ENCODE measurements around the gene ZNRF3. TPM values are rescaled to one million over a fixed set of nuclear protein-coding genes. Genes with fewer than 3 reads are reported as not detected.

The ZNRF3 gene
- total and polyA plus RNA-seq, 2 donors: 1.1 to 1.3 TPM

DNA sequence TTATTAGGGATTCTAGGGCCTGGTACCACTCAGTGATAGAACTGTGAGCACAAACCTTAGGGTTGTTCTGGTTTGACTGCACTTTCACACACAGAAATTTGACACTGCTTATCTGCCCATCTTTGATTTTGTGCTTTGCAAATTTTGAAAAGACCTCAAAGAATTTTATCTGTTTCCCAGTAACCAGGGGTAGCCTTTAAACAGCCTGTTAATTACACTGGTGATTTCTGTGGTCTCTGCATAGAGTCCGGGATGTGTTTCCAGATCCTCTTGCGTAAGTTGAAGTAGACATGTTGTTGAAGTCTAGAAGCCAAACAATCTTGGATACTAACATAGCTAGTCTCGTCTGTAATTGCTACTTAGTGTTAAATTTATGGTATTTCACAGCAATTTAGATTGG is 103.0 kb downstream of the ZNRF3 start:
- H3K27ac ChIP-seq (ENCODE audit: low read depth in 1 of 2, low read length in 1 of 2): no peak overlapping the region
- whole genome bisulfite sequencing: 98% methylated on average over 3 of the region's 3 CpGs
- peaks cover 0 to 9% of the 10 kb centered on the region in 2 donors for H3K4me1 ChIP-seq (ENCODE audit: control insufficient read depth in 2 of 2, insufficient read depth in 2 of 2, low read length in 2 of 2)
- peaks cover 10 to 29% of the 10 kb centered on the region in 2 donors for H3K27me3 ChIP-seq (ENCODE audit: control insufficient read depth in 2 of 2, insufficient read depth in 1 of 2, low read length in 1 of 2)
- no peak overlapping the region for H3K4me3 ChIP-seq (ENCODE audit: low read length in 2 of 2)
- H3K9me3 ChIP-seq (ENCODE audit: control insufficient read depth in 2 of 2, insufficient read depth in 1 of 2, low read length in 1 of 2): no peaks in the 10 kb centered on the region
- no peak for DNase-seq (ENCODE audit: low read depth in 6 of 9, low spot score in 9 of 9)
- H3K36me3 ChIP-seq (ENCODE audit: control insufficient read depth in 2 of 2, insufficient read depth in 2 of 2, low read length in 1 of 2): no peaks in the 10 kb centered on the region

DNA sequence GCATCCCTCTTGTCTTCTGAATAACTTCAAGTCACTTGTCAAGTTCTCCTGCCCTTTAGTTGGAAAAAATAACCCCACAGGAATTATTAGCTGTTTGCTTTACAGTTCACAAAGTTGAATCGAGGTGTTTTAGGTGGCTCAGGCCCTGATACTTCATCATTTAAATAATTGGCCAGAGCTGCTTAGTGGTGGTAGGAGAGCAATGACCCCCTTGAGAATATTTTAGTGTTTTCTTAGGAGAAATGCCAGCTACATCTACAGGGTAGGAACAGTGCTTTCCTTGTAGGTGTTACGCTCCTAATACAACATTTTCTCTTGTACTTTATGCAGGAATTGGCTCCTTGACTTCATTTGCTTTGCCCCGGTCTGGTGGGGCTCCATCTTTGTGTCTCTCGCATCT is 105.1 kb downstream of the ZNRF3 start:
- no peak for DNase-seq (ENCODE audit: low read depth in 6 of 9, low spot score in 9 of 9)
- peaks cover 6 to 24% of the 10 kb centered on the region in 2 donors for H3K27me3 ChIP-seq (ENCODE audit: control insufficient read depth in 2 of 2, insufficient read depth in 1 of 2, low read length in 1 of 2)
- H3K36me3 ChIP-seq (ENCODE audit: control insufficient read depth in 2 of 2, insufficient read depth in 2 of 2, low read length in 1 of 2): no peaks in the 10 kb centered on the region
- 95% methylated on average over 4 of the region's 4 CpGs for WGBS
- peaks cover 0 to 5% of the 10 kb centered on the region in 2 donors for H3K4me1 ChIP-seq (ENCODE audit: control insufficient read depth in 2 of 2, insufficient read depth in 2 of 2, low read length in 2 of 2)
- H3K4me3 ChIP-seq (ENCODE audit: low read length in 2 of 2): no peak overlapping the region
- H3K9me3 ChIP-seq (ENCODE audit: control insufficient read depth in 2 of 2, insufficient read depth in 1 of 2, low read length in 1 of 2): no peaks in the 10 kb centered on the region
- no peak overlapping the region for H3K27ac ChIP-seq (ENCODE audit: low read depth in 1 of 2, low read length in 1 of 2)

DNA sequence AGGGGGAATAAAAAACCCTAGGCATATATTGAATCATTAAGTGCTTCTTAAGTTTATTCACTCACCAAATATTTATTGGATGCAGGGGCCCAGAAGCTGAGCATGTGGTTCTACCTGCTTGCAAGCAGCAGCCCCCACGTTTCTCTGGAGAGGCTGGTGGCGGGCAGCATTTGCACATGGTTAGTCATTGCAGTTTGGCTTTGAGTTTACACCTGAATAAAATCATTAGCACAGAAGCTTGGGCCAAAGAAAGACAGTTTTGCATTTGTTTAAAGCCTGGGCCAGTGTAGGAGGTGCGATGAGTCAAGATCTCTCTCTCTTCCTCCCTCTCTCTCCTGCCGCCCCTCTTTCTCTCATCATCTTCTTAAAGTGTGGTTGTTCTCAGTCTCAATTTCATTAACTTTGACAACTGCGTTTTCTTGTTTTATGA is 105.7 kb downstream of the ZNRF3 start:
- H3K27me3 ChIP-seq (ENCODE audit: control insufficient read depth in 2 of 2, insufficient read depth in 1 of 2, low read length in 1 of 2): peaks cover 4 to 24% of the 10 kb centered on the region in 2 donors
- H3K27ac ChIP-seq (ENCODE audit: low read depth in 1 of 2, low read length in 1 of 2): no peak overlapping the region
- H3K9me3 ChIP-seq (ENCODE audit: control insufficient read depth in 2 of 2, insufficient read depth in 1 of 2, low read length in 1 of 2): no peaks in the 10 kb centered on the region
- 94% methylated on average over 5 of the region's 5 CpGs for WGBS
- H3K4me1 ChIP-seq (ENCODE audit: control insufficient read depth in 2 of 2, insufficient read depth in 2 of 2, low read length in 2 of 2): peaks cover 0 to 5% of the 10 kb centered on the region in 2 donors
- no peaks in the 10 kb centered on the region for H3K36me3 ChIP-seq (ENCODE audit: control insufficient read depth in 2 of 2, insufficient read depth in 2 of 2, low read length in 1 of 2)
- no peak overlapping the region for H3K4me3 ChIP-seq (ENCODE audit: low read length in 2 of 2)
- no peak for DNase-seq (ENCODE audit: low read depth in 6 of 9, low spot score in 9 of 9)

- Histone ChIP-seq H3K36me3 (ENCODE audit: control insufficient read depth in 2 of 2, insufficient read depth in 2 of 2, low read length in 1 of 2) (no peaks in the 10 kb centered on the region), H3K27ac (ENCODE audit: low read depth in 1 of 2, low read length in 1 of 2) (no peak overlapping the region), H3K4me3 (ENCODE audit: low read length in 2 of 2) (no peak overlapping the region), H3K27me3 (ENCODE audit: control insufficient read depth in 2 of 2, insufficient read depth in 1 of 2, low read length in 1 of 2) (peaks cover 4 to 22% of the 10 kb centered on the region in 2 donors), H3K4me1 (ENCODE audit: control insufficient read depth in 2 of 2, insufficient read depth in 2 of 2, low read length in 2 of 2) (peaks cover 0 to 5% of the 10 kb centered on the region in 2 donors), H3K9me3 (ENCODE audit: control insufficient read depth in 2 of 2, insufficient read depth in 1 of 2, low read length in 1 of 2) (no peaks in the 10 kb centered on the region)
- no peak for DNase-seq (ENCODE audit: low read depth in 6 of 9, low spot score in 9 of 9)
- WGBS: 93% methylated on average over 7 of the region's 7 CpGs
These were observed 106.1 kb downstream of the ZNRF3 start for GRCh38 chr22:28989484-28989883.

GRCh38 chr22:28989912-28990311 is 106.5 kb downstream of the ZNRF3 start:
- 97% methylated on average over 4 of the region's 4 CpGs for WGBS
- H3K4me3 ChIP-seq (ENCODE audit: low read length in 2 of 2): no peak overlapping the region
- DNase-seq (ENCODE audit: low read depth in 6 of 9, low spot score in 9 of 9): no peak
- peaks cover 0 to 5% of the 10 kb centered on the region in 2 donors for H3K4me1 ChIP-seq (ENCODE audit: control insufficient read depth in 2 of 2, insufficient read depth in 2 of 2, low read length in 2 of 2)
- no peak overlapping the region for H3K27ac ChIP-seq (ENCODE audit: low read depth in 1 of 2, low read length in 1 of 2)
- peaks cover 4 to 18% of the 10 kb centered on the region in 2 donors for H3K27me3 ChIP-seq (ENCODE audit: control insufficient read depth in 2 of 2, insufficient read depth in 1 of 2, low read length in 1 of 2)
- H3K36me3 ChIP-seq (ENCODE audit: control insufficient read depth in 2 of 2, insufficient read depth in 2 of 2, low read length in 1 of 2): no peaks in the 10 kb centered on the region
- H3K9me3 ChIP-seq (ENCODE audit: control insufficient read depth in 2 of 2, insufficient read depth in 1 of 2, low read length in 1 of 2): no peaks in the 10 kb centered on the region

GRCh38 chr22:28992565-28993356 is 109.4 kb downstream of the ZNRF3 start:
- no peak for DNase-seq (ENCODE audit: low read depth in 6 of 9, low spot score in 9 of 9)
- WGBS: 97% methylated on average over 4 of the region's 4 CpGs
- Histone ChIP-seq H3K36me3 (ENCODE audit: control insufficient read depth in 2 of 2, insufficient read depth in 2 of 2, low read length in 1 of 2) (no peaks in the 10 kb centered on the region), H3K4me1 (ENCODE audit: control insufficient read depth in 2 of 2, insufficient read depth in 2 of 2, low read length in 2 of 2) (peaks cover 0 to 5% of the 10 kb centered on the region in 2 donors), H3K27ac (ENCODE audit: low read depth in 1 of 2, low read length in 1 of 2) (no peak overlapping the region), H3K4me3 (ENCODE audit: low read length in 2 of 2) (no peak overlapping the region), H3K27me3 (ENCODE audit: control insufficient read depth in 2 of 2, insufficient read depth in 1 of 2, low read length in 1 of 2) (peaks cover 6 to 10% of the 10 kb centered on the region in 2 donors), H3K9me3 (ENCODE audit: control insufficient read depth in 2 of 2, insufficient read depth in 1 of 2, low read length in 1 of 2) (no peaks in the 10 kb centered on the region)

DNA sequence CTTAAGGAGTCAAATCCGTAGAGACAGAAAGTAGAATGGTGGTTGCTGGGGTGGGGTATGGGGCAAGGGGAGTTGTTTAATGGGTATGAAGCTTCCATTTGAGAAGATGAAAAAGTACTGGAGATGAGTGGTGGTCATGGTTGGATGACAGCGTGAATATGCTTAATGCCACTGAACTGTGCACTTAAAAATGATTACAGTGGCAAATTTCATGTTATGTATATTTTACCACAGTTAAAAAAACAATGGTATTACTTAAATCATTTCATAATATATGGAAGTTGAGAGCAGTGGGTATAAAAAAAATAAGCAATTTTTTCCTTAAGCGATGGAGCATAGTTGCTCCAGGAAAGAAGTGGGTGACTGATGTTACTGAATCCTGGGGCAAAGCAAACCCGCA is 111.2 kb downstream of the ZNRF3 start:
- Histone ChIP-seq H3K27me3 (ENCODE audit: control insufficient read depth in 2 of 2, insufficient read depth in 1 of 2, low read length in 1 of 2) (peaks cover 6 to 7% of the 10 kb centered on the region in 2 donors), H3K9me3 (ENCODE audit: control insufficient read depth in 2 of 2, insufficient read depth in 1 of 2, low read length in 1 of 2) (no peaks in the 10 kb centered on the region), H3K27ac (ENCODE audit: low read depth in 1 of 2, low read length in 1 of 2) (no peak overlapping the region), H3K4me1 (ENCODE audit: control insufficient read depth in 2 of 2, insufficient read depth in 2 of 2, low read length in 2 of 2) (no peaks in the 10 kb centered on the region), H3K36me3 (ENCODE audit: control insufficient read depth in 2 of 2, insufficient read depth in 2 of 2, low read length in 1 of 2) (no peaks in the 10 kb centered on the region), H3K4me3 (ENCODE audit: low read length in 2 of 2) (no peak overlapping the region)
- no peak for DNase-seq (ENCODE audit: low read depth in 6 of 9, low spot score in 9 of 9)
- WGBS: 97% methylated on average over 4 of the region's 4 CpGs

GRCh38 chr22:28995551-28995950 is 112.2 kb downstream of the ZNRF3 start:
- Histone ChIP-seq H3K27ac (ENCODE audit: low read depth in 1 of 2, low read length in 1 of 2) (no peak overlapping the region), H3K4me1 (ENCODE audit: control insufficient read depth in 2 of 2, insufficient read depth in 2 of 2, low read length in 2 of 2) (no peaks in the 10 kb centered on the region), H3K36me3 (ENCODE audit: control insufficient read depth in 2 of 2, insufficient read depth in 2 of 2, low read length in 1 of 2) (no peaks in the 10 kb centered on the region), H3K27me3 (ENCODE audit: control insufficient read depth in 2 of 2, insufficient read depth in 1 of 2, low read length in 1 of 2) (peaks cover 6 to 7% of the 10 kb centered on the region in 2 donors), H3K9me3 (ENCODE audit: control insufficient read depth in 2 of 2, insufficient read depth in 1 of 2, low read length in 1 of 2) (peaks cover 0 to under 1% of the 10 kb centered on the region in 2 donors), H3K4me3 (ENCODE audit: low read length in 2 of 2) (no peak overlapping the region)
- WGBS: 97% methylated on average over 2 of the region's 2 CpGs
- no peak for DNase-seq (ENCODE audit: low read depth in 6 of 9, low spot score in 9 of 9)

DNA sequence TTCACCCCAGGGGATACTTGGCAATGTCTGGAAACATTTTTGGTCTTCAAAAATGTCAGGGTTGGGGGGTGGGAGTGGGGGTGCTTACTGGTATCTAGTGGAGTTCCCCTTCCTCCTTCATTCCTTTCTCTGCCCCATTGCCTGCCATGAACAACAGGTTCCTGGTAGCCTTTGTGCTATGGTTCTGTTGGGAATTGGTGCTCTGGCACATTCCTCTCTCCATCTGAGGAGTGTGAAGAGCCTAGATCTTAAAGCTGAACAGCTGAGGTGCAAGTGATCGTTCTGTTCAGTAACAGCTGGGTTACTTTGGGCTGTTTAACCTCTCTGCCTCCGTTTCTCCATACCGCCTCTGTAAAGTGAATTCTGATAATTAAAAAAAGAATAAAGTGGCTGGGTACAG is 114.0 kb downstream of the ZNRF3 start:
- DNase-seq (ENCODE audit: low read depth in 6 of 9, low spot score in 9 of 9): no peak
- 99% methylated on average over 3 of the region's 3 CpGs for WGBS
- no peaks in the 10 kb centered on the region for H3K4me1 ChIP-seq (ENCODE audit: control insufficient read depth in 2 of 2, insufficient read depth in 2 of 2, low read length in 2 of 2)
- no peak overlapping the region for H3K4me3 ChIP-seq (ENCODE audit: low read length in 2 of 2)
- H3K27ac ChIP-seq (ENCODE audit: low read depth in 1 of 2, low read length in 1 of 2): no peak overlapping the region
- peaks cover 0 to 2% of the 10 kb centered on the region in 2 donors for H3K9me3 ChIP-seq (ENCODE audit: control insufficient read depth in 2 of 2, insufficient read depth in 1 of 2, low read length in 1 of 2)
- H3K27me3 ChIP-seq (ENCODE audit: control insufficient read depth in 2 of 2, insufficient read depth in 1 of 2, low read length in 1 of 2): peaks cover 6 to 7% of the 10 kb centered on the region in 2 donors
- no peaks in the 10 kb centered on the region for H3K36me3 ChIP-seq (ENCODE audit: control insufficient read depth in 2 of 2, insufficient read depth in 2 of 2, low read length in 1 of 2)

All from thymus (tissue), 11 donors.